GM12878 (cell line): ENCODE data around the gene FFAR1. TPM values are rescaled to one million over a fixed set of nuclear protein-coding genes. Genes with fewer than 3 reads are reported as not detected.

ENCODE experiments used
- BCLAF1 ChIP-seq: fragments of 450-650 bp; IDR thresholded peaks from 2 replicates; pipeline ENCODE4 v1.6.1; 2017; ENCODE audit warnings: antibody characterized with exemption, mild to moderate bottlenecking, moderate library complexity
- BHLHE40 ChIP-seq, 2 experiments: fragments of 450-650 bp in 1 of 2; IDR thresholded peaks; 2 replicates each; pipeline ENCODE4 v1.6.1; 2011 to 2017; ENCODE audit warnings: low read depth in 2 of 2, borderline replicate concordance in 1 of 2, improper control_type of control experiment in 1 of 2, low read length in 1 of 2, mild to moderate bottlenecking in 1 of 2
- CBX3 ChIP-seq: fragments of 200-600 bp; sonication (generic); IDR thresholded peaks from 2 replicates; pipeline ENCODE4 v1.6.1; 2016; ENCODE audit warnings: low read depth, borderline replicate concordance
- E2F8 ChIP-seq: fragments of 450-650 bp; IDR thresholded peaks from 2 replicates; pipeline ENCODE4 v1.6.1; 2018; ENCODE audit warnings: mild to moderate bottlenecking, low read depth, moderate library complexity; ENCODE audit not compliant: partially characterized antibody
- ELK1 ChIP-seq: IDR thresholded peaks from 2 replicates; pipeline ENCODE4 v1.6.1; 2012; ENCODE audit warnings: low read depth, low read length, improper control_type of control experiment
- FOXK2 ChIP-seq: fragments of 450-650 bp; IDR thresholded peaks from 2 replicates; pipeline ENCODE4 v1.6.1; 2017; ENCODE audit warnings: mild to moderate bottlenecking, moderate library complexity
- IKZF1 ChIP-seq: fragments of 450-650 bp; conservative IDR thresholded peaks from 2 replicates; pipeline ENCODE4 v1.6.1; 2017; ENCODE audit warnings: antibody characterized with exemption, mild to moderate bottlenecking
- KAT2A ChIP-seq: conservative IDR thresholded peaks from 2 replicates; pipeline ENCODE4 v1.6.1; 2011; ENCODE audit warnings: low read depth, low read length; ENCODE audit not compliant: control insufficient read depth
- NRF1 ChIP-seq: conservative IDR thresholded peaks from 2 replicates; pipeline ENCODE4 v1.6.1; 2011; ENCODE audit warnings: mild to moderate bottlenecking, low read depth, low read length, improper control_type of control experiment
- PKNOX1 ChIP-seq: fragments of 450-650 bp; IDR thresholded peaks from 2 replicates; pipeline ENCODE4 v1.6.1; 2016; ENCODE audit warnings: mild to moderate bottlenecking
- POLR2AphosphoS2 ChIP-seq: IDR thresholded peaks from 2 replicates; pipeline ENCODE4 v1.6.1; 2011; ENCODE audit warnings: low read depth, mild to moderate bottlenecking, low read length, improper control_type of control experiment, moderate library complexity
- POLR2AphosphoS5 ChIP-seq: IDR thresholded peaks from 2 replicates; pipeline ENCODE4 v1.6.1; 2011; ENCODE audit warnings: mild to moderate bottlenecking, low read length, inconsistent platforms
- POU2F2 ChIP-seq: IDR thresholded peaks from 3 replicates; pipeline ENCODE4 v1.6.1; 2011; ENCODE audit warnings: low read depth, mild to moderate bottlenecking, low read length, borderline replicate concordance
- RBBP5 ChIP-seq: fragments of 200-600 bp; sonication (generic); conservative IDR thresholded peaks from 2 replicates; pipeline ENCODE4 v1.6.1; 2016
- SMAD5 ChIP-seq: IDR thresholded peaks from 2 replicates; pipeline ENCODE4 v1.6.1; 2016; ENCODE audit warnings: antibody characterized with exemption, low read depth
- SMARCA5 ChIP-seq: fragments of 450-650 bp; IDR thresholded peaks from 2 replicates; pipeline ENCODE4 v1.6.1; 2017; ENCODE audit warnings: mild to moderate bottlenecking
- SREBF1 ChIP-seq: IDR thresholded peaks from 2 replicates; pipeline ENCODE4 v1.6.1; 2012; ENCODE audit warnings: mild to moderate bottlenecking, low read length
- STAT3 ChIP-seq: IDR thresholded peaks from 2 replicates; pipeline ENCODE4 v1.6.1; 2011; ENCODE audit warnings: low read depth, low read length, improper control_type of control experiment
- TCF12 ChIP-seq: IDR thresholded peaks from 2 replicates; pipeline ENCODE4 v1.6.1; 2011; ENCODE audit warnings: low read depth, mild to moderate bottlenecking, low read length
- TCF3 ChIP-seq: IDR thresholded peaks from 2 replicates; pipeline ENCODE4 v1.6.1; 2012; ENCODE audit warnings: low read depth, mild to moderate bottlenecking, low read length, borderline replicate concordance; ENCODE audit not compliant: insufficient read depth
- ZNF207 ChIP-seq: fragments of 450-650 bp; IDR thresholded peaks from 2 replicates; pipeline ENCODE4 v1.6.1; 2014; ENCODE audit warnings: antibody characterized with exemption, mild to moderate bottlenecking, borderline replicate concordance
- ZNF622 ChIP-seq: fragments of 450-650 bp; IDR thresholded peaks from 2 replicates; pipeline ENCODE4 v1.6.1; 2017; ENCODE audit warnings: mild to moderate bottlenecking, inconsistent platforms
- polyA plus RNA-seq, 11 experiments: library from polyadenylated mRNA; depleted of rRNA in 4 of 11; unstranded in 6 of 11; stranded (reverse) in 5 of 11; fragments of >200 nt; fragmentation: Nextera tagmentation in 4 of 11; fragmentation: Illumina TruSeq in 1 of 11; extraction: Ambion mirVana in 4 of 11; extraction: Trizol in 1 of 11; gene quantifications; 1 replicate in 1 of 11; 2 replicates in 10 of 11; pipeline versions ENCODE4 v1.2.1 to v1.2.3, GENCODE V29; 2011 to 2016; ENCODE audit warnings: inconsistent platforms in 2 of 11, missing spikeins in 2 of 11, low read depth in 1 of 11
- total RNA-seq, 4 experiments: library from RNA; depleted of rRNA in 3 of 4; stranded (reverse); fragments of >200 nt in 3 of 4; fragmentation: Illumina TruSeq in 1 of 4; extraction: Trizol in 1 of 4; gene quantifications; 2 replicates each; pipeline versions ENCODE4 v1.2.1 to v1.2.3, GENCODE V29; 2013 to 2021

The FFAR1 gene
- total and polyA plus RNA-seq, 10 of the 15 experiments (the other 5 are each of a cell fraction or from before 2014, with no cell fraction given): 0.05 to 0.62 (median 0.14) TPM; not detected in 2

- TF ChIP-seq BCLAF1 (no peak), RBBP5 (no peak), TCF12 (peak; percentile 83), PKNOX1 (no peak), POU2F2 (0 out of 3 replicates have a peak, but pooled peaks have one; percentile 5), IKZF1 (0 out of 2 replicates have a peak, but pooled peaks have one; percentile 25), SMARCA5 (no peak), CBX3 (no peak), KAT2A (no peak), ZNF622 (no peak), POLR2AphosphoS2 (peak; percentile 5), ELK1 (no peak), BHLHE40 (IDR thresholded peaks at IDR 0.05; ENCODE audit: borderline replicate concordance in 1 of 2, low read depth in 2 of 2, low read length in 1 of 2) (no peak), NRF1 (no peak), SREBF1 (0 out of 2 replicates have a peak, but pooled peaks have one; percentile 19), FOXK2 (no peak), POLR2AphosphoS5 (peak; percentile 12; the same call in 1 of the 2 replicates), E2F8 (no peak), SMAD5 (0 out of 2 replicates have a peak, but pooled peaks have one; percentile 54), STAT3 (no peak), ZNF207 (no peak), TCF3 (peak; percentile 77)
These were observed 1.4 kb downstream of the FFAR1 start (continued) for GRCh38 chr19:35348911-35349611.
